PC-3 (cell line): ENCODE results near the gene RNF11.

Experiments used
- CTCF ChIP-seq: fragments of 300-600 bp; sonication (generic); conservative IDR thresholded peaks from 2 replicates; pipeline ENCODE4 v1.5.1; 2017; ENCODE audit warnings: antibody characterized with exemption, low read depth, mild to moderate bottlenecking, low read length
- EZH2 ChIP-seq: fragments of 300-600 bp; sonication (generic); IDR thresholded peaks from one replicate; pipeline ENCODE4 v1.6.1; 2017; ENCODE audit warnings: antibody characterized with exemption, mild to moderate bottlenecking, low read length; ENCODE audit not compliant: unreplicated experiment

- no peak for TF ChIP-seq CTCF
- TF ChIP-seq EZH2, result no peak
Measured at GRCh38 chr1:51266791-51267190, 30.7 kb downstream of the RNF11 start.
